Immature natural killer cell (primary cell): Measurements from ENCODE around the gene MMRN2. TPM values are rescaled to one million over a fixed set of nuclear protein-coding genes. Genes with fewer than 3 reads are reported as not detected.
"Not testable (repeated sequence)": the region's sequence is repeated elsewhere in the genome, so short reads cannot be mapped to it uniquely, and the experiment has no call there.

Source experiments
- DNase-seq, 3 donors: peaks; one replicate each; pipeline ENCODE4 v3.0.0; 2022; ENCODE audit warnings: mixed read lengths in 1 of 3
- H3K27ac Mint-ChIP-seq, 6 donors: one replicate each; pipeline ENCODE4 v1.8.0; 2020; ENCODE audit warnings: mixed read lengths in 6 of 6, mild to moderate bottlenecking in 5 of 6, inconsistent platforms in 4 of 6, moderate library complexity in 3 of 6
- H3K27me3 Mint-ChIP-seq, 3 donors: one replicate each; pipeline ENCODE4 v1.8.0; 2020 to 2021; ENCODE audit warnings: low read depth in 3 of 3, mild to moderate bottlenecking in 3 of 3, mixed read lengths in 3 of 3, moderate library complexity in 3 of 3, inconsistent platforms in 1 of 3
- H3K36me3 Mint-ChIP-seq, 3 donors: one replicate each; pipeline ENCODE4 v1.8.0; 2020; ENCODE audit warnings: mixed read lengths in 3 of 3, inconsistent platforms in 2 of 3, mild to moderate bottlenecking in 2 of 3
- H3K4me1 Mint-ChIP-seq, 2 donors: one replicate each; pipeline ENCODE4 v1.8.0; 2020; ENCODE audit warnings: inconsistent platforms in 2 of 2, mild to moderate bottlenecking in 2 of 2, mixed read lengths in 2 of 2, moderate library complexity in 1 of 2
- H3K4me3 Mint-ChIP-seq, 5 donors: one replicate each; pipeline ENCODE4 v1.8.0; 2020; ENCODE audit warnings: mild to moderate bottlenecking in 5 of 5, mixed read lengths in 5 of 5, inconsistent platforms in 3 of 5, moderate library complexity in 3 of 5
- H3K9me3 Mint-ChIP-seq, 6 donors: one replicate each; pipeline ENCODE4 v1.8.0; 2020; ENCODE audit warnings: mild to moderate bottlenecking in 6 of 6, mixed read lengths in 6 of 6, inconsistent platforms in 4 of 6, moderate library complexity in 3 of 6
- polyA plus RNA-seq, 3 donors: library from polyadenylated mRNA; unstranded; fragments of 300-500 nt; fragmentation: Illumina TruSeq; gene quantifications; one replicate each; pipeline ENCODE4 v1.2.3, GENCODE V29; 2021

MMRN2 gene
- polyA plus RNA-seq, 3 donors from 2014 or later = not detected

DNA sequence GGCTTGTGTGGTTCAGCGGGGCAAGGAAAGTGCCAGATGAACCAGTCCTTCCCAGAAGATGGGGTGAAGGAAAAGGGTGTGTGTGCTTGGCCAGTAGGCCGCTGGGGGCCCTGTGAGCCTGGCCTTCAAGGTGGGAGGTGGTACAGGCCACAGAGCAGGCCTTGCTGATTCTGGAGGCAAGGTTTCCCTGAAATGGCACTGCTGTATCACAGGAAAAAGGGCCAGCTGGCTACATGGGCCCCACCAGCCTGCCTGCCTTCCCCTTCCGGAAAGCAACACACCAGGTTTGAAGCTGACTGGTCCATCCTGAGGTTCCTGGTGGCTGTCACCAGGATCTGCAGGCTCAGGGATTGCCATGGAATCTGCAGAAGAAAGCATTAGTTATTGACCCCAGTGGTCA is 12.5 kb downstream of the MMRN2 start:
- H3K9me3 Mint-ChIP-seq = no peaks in the 10 kb centered on the region
- H3K36me3 Mint-ChIP-seq = no peaks in the 10 kb centered on the region
- H3K4me1 Mint-ChIP-seq = peaks cover 0 to 1% of the 10 kb centered on the region in 2 donors
- no peak overlapping the region for H3K4me3 Mint-ChIP-seq
- peaks cover 0 to 4% (median 2%) of the 10 kb centered on the region in 3 donors for H3K27me3 Mint-ChIP-seq
- no peak overlapping the region for H3K27ac Mint-ChIP-seq
- no peak for DNase-seq

DNA sequence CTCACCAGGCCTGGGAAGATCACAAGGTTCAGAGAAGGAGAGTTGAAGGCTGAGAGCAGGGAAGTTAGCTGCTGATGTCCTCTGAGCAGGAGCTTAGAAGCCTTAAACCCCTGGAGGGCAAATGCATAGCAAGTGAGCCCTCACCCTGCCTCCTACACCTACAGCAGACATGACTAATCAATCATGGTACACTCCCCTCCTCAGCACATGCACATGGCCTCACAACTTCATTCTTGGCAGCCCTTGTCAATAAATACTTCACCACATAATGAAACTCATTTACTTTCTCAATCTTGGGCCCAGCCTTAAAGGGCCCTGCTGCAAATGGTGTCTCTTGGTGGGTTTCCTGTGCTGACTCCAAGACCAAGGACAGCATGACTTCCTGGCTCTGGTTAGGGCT is 12.9 kb downstream of the MMRN2 start:
- Mint-ChIP-seq H3K4me1 (peaks cover 0 to 5% of the 10 kb centered on the region in 2 donors), H3K27ac (no peak overlapping the region), H3K36me3 (no peaks in the 10 kb centered on the region), H3K9me3 (no peaks in the 10 kb centered on the region), H3K4me3 (no peak overlapping the region), H3K27me3 (peaks cover 0 to 6% (median 3%) of the 10 kb centered on the region in 3 donors)
- DNase-seq = no peak

DNA sequence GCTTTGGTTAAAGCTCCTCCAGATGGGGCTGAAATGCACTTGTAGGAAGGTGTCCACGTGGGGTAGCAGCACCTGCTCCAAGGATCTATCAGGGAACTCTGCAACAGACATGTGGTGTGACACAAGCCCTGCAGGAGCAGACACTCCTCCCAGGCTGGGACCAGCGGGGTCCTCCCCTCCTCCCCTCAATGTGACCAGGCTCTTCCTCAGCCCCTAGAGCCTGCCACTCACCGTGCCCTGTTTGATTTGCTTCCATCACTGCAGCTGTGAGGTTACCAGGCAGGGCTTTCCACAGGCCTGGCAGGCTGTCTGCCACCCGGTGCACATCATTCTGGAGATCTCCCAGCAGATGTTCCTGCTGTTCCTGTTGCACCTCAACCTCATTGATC is 13.4 kb downstream of the MMRN2 start:
- Mint-ChIP-seq H3K4me1 (peaks cover 0 to 6% of the 10 kb centered on the region in 2 donors), H3K27ac (no peak overlapping the region), H3K4me3 (no peak overlapping the region), H3K36me3 (no peaks in the 10 kb centered on the region), H3K27me3 (peaks cover 0 to 9% (median 3%) of the 10 kb centered on the region in 3 donors), H3K9me3 (no peaks in the 10 kb centered on the region)
- DNase-seq = no peak

DNA sequence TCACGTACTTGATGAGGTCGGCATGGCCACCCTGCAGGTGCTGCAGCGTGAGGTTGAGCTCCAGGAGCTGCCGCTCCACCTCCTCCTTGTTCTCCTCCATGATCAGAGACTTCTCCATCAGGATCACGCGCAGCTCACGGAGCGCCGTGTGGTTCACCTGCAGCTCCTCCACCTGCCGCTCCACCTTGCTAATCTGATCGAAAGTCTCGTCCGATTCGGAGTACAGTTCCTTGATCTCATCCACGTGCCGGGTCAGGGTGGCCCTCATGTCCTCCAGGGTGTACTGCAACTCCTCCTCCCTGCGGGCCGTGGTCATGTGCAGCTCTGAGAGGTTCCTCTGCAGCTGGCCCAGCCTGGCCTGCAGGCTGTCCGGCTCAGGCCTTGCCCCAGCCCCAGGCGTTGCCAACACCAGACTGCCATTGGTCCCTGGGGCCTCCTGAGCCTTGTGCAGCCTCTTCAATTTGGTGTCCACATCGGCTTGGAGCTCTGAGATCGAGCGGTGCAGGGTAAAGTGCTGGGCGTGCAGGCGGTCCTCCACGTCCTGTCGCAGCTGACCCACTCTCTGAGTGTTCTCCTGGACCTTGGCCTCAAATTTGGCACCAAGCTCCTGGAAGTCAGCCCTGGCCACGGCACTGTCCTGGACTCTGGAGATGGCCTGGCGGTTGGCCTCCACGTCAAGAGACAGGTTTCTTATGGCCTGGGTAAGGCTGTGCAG is 13.9 kb downstream of the MMRN2 start:
- Mint-ChIP-seq H3K27me3 (peaks cover 3 to 9% (median 3%) of the 10 kb centered on the region in 3 donors), H3K9me3 (no peaks in the 10 kb centered on the region), H3K4me1 (peaks cover 0 to 6% of the 10 kb centered on the region in 2 donors), H3K36me3 (no peaks in the 10 kb centered on the region), H3K27ac (no peak overlapping the region), H3K4me3 (no peak overlapping the region)
- no peak for DNase-seq

DNA sequence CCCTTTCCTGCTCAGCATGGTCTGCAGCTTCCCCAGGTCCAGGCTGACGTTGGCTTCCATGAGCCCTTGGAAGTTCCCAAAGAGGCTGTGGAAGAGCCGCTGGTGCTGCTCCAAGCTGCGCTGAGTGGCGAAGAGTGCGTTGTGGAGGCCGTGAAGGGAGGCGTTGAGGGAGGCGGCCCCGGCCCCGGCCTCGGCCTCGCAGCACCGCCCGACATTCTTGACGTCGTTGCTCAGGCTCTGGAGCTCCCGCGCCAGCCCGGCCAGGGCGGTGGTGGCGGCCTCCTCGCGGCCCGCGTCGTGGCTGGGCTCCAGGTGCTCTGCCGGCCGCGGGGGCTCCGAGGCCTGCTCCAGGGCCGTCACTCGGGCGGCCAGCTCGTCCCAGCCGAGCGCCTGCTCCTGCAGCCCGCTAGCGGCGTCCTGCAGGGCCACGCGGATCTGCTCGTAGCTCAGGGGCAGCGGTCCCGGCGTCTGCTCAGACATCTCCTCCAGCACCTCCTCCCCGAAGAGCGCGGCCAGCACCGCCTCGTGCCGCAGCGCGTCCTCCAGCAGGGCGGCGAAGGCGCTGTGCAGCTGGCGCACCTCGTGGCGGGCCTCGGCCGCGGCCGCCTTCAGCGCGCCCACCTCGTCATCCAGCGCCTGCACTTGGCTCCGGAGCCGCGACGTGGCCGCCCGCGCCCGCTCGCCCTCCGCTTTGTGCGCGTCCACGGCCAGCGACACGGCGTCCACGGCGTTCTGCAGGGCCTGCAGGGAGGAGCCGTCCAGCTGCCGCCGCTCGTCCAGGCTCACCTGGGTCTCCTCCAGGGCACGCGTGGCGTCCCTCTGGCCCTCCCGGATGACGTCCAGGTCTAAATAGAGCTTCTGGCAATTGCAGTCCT is 14.7 kb downstream of the MMRN2 start:
- H3K4me3 Mint-ChIP-seq = no peak overlapping the region
- H3K36me3 Mint-ChIP-seq = no peaks in the 10 kb centered on the region
- peaks cover 0 to 6% of the 10 kb centered on the region in 2 donors for H3K4me1 Mint-ChIP-seq
- no peaks in the 10 kb centered on the region for H3K9me3 Mint-ChIP-seq
- H3K27ac Mint-ChIP-seq = no peak overlapping the region
- H3K27me3 Mint-ChIP-seq = peaks cover 0 to 9% (median 3%) of the 10 kb centered on the region in 3 donors
- DNase-seq = no peak

DNA sequence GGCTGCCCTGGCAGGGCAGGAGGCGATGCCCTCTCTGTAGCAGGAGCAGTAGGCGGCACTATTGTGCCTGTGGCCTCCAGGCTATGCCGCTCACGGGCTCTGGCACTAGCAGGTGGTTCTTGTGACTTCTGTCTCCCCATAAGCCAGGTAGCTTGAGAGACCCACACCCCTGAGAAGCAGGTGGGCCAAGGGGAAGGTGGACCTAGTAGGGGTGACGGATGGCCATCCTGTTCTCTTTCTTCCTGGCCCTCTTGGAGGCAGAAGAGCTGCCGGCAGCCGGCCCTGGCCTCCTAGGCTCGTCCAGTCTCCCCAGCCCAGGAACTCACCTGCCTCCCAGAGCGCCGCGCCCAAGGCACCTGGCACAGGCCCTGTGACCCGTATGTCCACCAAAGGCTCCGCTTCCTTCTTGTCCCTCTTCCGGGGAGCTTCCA is 15.4 kb downstream of the MMRN2 start:
- Mint-ChIP-seq H3K9me3 (no peaks in the 10 kb centered on the region), H3K27me3 (peaks cover 0 to 9% (median 5%) of the 10 kb centered on the region in 3 donors), H3K4me1 (peaks cover 0 to 6% of the 10 kb centered on the region in 2 donors), H3K36me3 (no peaks in the 10 kb centered on the region), H3K27ac (no peak overlapping the region), H3K4me3 (no peak overlapping the region)
- no peak for DNase-seq

DNA sequence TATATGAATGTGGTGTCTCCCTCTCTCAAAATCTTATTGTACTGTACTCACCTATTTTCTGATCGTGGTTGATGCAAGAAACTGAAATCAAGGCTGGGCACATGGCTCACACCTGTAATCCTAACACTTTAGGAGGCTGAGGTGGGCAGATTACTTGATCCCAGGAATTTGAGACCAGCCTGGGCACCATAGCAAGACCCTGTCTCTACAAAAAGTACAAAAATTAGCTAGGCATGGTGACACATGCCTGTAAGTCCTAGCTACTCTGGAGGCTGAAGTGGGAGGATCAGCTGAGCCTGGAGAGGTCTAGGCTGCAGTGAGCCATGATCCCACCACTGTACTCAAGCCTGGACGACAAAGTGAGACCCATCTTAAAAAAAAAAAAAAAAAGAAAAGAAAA is 16.0 kb downstream of the MMRN2 start:
- H3K4me1 Mint-ChIP-seq = peaks cover 0 to 6% of the 10 kb centered on the region in 2 donors
- no peak for DNase-seq
- no peak overlapping the region for H3K4me3 Mint-ChIP-seq
- peaks cover 0 to 9% (median 5%) of the 10 kb centered on the region in 3 donors for H3K27me3 Mint-ChIP-seq
- no peaks in the 10 kb centered on the region for H3K36me3 Mint-ChIP-seq
- no peak overlapping the region for H3K27ac Mint-ChIP-seq
- no peaks in the 10 kb centered on the region for H3K9me3 Mint-ChIP-seq

DNA sequence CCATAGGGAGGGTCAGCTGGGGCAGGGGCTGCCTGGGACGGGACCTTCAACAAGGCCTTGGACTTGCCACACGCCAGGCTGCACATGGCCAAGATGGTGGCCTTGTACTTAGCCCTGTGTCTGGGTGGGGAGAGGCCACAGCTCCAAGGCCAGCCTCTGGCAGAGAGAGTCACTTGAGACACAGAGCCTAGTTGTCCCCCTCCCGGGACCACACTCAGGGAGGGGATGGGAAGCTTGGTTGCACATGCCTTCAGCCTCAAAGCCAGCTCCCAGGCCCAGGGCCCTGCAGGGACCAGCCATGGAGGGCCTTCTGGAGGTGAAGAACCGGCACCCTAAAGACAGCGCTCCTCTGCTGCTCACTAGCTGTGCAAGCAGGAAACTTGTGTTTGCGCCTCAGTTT is 16.7 kb downstream of the MMRN2 start:
- H3K9me3 Mint-ChIP-seq = no peaks in the 10 kb centered on the region
- H3K4me3 Mint-ChIP-seq = no peak overlapping the region
- H3K27ac Mint-ChIP-seq = no peak overlapping the region
- peaks cover 0 to 9% (median 5%) of the 10 kb centered on the region in 3 donors for H3K27me3 Mint-ChIP-seq
- H3K4me1 Mint-ChIP-seq = peaks cover 0 to 6% of the 10 kb centered on the region in 2 donors
- no peaks in the 10 kb centered on the region for H3K36me3 Mint-ChIP-seq
- DNase-seq = no peak

DNA sequence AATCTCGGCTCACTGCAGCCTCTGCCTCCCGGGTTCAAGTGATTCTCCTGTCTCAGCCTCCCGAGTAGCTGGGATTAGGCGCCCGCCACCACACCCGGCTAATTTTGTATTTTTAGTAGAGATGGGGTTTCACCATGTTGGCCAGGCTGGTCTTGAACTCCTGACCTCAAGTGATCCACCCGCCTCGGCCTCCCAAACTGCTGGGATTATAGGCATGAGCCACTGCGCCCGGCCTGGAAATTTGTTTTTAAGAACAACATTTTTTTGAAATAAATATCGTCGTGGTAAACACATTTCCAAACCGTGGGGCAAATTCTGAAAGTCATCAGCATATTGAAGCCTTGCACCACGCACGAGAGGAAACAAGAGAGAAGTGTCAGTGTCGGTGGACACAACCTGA is 17.3 kb downstream of the MMRN2 start:
- H3K36me3 Mint-ChIP-seq, H3K27ac Mint-ChIP-seq, H3K4me1 Mint-ChIP-seq, H3K4me3 Mint-ChIP-seq, H3K27me3 Mint-ChIP-seq, H3K9me3 Mint-ChIP-seq, DNase-seq: not testable (repeated sequence)

DNA sequence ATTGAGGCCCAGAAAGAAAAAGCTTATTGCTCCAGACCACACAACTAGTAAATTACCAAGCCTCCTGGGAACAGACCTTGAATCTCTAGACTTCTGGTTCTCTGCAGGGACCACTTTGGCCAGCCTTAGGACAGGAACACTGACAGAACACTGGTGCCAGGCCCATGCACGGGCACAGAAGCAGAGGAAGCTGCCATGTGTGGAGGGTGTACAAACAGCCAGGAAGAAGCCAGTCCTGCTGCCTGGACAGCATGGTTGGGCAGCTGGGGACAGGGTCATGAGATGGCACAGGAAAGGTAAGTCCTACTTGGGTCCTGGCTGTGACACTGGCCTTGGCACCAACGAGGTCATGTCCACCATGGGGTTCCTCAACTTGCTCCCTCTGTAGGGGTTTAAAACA is 19.2 kb downstream of the MMRN2 start:
- no peak overlapping the region for H3K27ac Mint-ChIP-seq
- no peaks in the 10 kb centered on the region for H3K36me3 Mint-ChIP-seq
- no peak overlapping the region for H3K4me3 Mint-ChIP-seq
- no peak for DNase-seq
- H3K27me3 Mint-ChIP-seq = peaks cover 0 to 9% (median 5%) of the 10 kb centered on the region in 3 donors
- peaks cover 0 to 4% of the 10 kb centered on the region in 2 donors for H3K4me1 Mint-ChIP-seq
- H3K9me3 Mint-ChIP-seq = no peaks in the 10 kb centered on the region

DNA sequence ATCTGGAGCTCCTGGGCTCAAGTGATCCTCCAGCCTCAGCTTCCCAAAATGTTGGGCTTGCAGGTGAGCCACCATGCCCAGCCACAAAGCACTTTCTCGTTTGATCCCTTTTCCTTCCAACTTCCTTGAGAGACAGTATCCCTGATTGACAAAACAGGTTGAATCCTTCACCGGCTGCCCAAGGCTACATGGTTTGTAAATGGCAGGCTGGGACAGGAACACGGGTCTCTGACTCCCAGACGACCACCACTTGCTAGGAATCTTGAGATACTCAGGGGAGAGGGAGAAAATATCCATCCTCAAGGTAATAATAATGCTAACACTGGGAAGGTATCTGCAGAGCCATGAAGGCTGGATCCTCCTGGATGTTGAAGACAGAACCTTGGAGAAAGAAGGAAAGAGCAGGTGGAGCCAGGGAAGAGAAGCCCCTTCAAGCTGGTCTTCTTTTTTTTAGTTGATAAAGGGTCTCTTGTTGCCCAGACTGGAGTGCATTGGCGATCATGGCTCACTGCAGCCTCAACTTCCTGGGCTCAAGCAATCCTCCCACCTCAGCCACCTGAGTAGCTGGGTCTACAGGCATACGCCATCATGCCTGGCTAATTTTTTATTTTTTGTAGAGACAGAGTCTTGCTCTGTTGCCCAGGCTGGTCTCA is 19.8 kb downstream of the MMRN2 start:
- no peaks in the 10 kb centered on the region for H3K9me3 Mint-ChIP-seq
- no peaks in the 10 kb centered on the region for H3K36me3 Mint-ChIP-seq
- no peak overlapping the region for H3K27ac Mint-ChIP-seq
- peaks cover 0 to 4% of the 10 kb centered on the region in 2 donors for H3K4me1 Mint-ChIP-seq
- H3K4me3 Mint-ChIP-seq = peak overlapping the region in 1 of 5 donors; percentile 34
- H3K27me3 Mint-ChIP-seq = peaks cover 0 to 9% (median 5%) of the 10 kb centered on the region in 3 donors
- DNase-seq = no peak

DNA sequence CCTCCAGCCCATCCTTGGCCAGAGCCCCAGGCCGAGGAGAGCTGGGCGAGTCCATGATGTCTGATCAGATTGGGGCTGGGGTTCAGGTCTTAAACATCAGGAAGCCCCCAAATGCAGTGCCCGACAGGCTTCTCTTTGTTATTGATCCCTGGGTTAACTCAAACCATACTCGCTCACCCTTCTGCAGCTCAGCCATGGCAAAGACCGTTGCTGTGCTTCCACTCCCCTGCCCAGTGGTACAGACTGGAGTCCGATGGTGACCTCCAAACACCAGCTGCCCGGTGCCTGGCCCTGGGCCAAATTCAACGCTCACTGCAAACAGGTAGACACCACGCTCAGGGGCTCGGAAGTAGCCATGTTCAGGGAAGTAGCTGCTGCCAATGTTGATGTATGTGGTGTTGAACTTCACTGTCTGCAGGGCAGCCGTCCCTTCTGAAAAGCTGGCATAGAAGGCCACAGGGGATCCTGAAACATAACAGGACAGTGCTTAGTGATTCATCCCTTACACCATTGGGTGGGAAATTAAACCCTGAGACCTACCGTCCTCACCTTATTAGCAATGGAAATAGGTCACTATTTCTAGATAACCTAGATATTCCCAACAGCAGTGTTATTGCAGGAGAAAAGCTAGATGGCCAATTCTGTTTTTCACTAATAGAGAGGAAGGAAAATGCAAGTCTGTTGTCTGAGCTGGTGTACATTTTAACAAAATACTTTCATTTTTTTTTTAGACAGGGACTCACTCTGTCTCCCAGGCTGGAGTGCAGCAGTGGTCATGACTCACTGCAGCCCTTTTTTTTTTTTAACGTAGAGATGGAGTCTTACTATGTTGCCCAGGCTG is 20.5 kb downstream of the MMRN2 start:
- Mint-ChIP-seq H3K4me3 (no peak overlapping the region), H3K4me1 (peaks cover 0 to 4% of the 10 kb centered on the region in 2 donors), H3K36me3 (no peaks in the 10 kb centered on the region), H3K9me3 (no peaks in the 10 kb centered on the region), H3K27me3 (peaks cover 0 to 9% (median 5%) of the 10 kb centered on the region in 3 donors), H3K27ac (no peak overlapping the region)
- DNase-seq = no peak

DNA sequence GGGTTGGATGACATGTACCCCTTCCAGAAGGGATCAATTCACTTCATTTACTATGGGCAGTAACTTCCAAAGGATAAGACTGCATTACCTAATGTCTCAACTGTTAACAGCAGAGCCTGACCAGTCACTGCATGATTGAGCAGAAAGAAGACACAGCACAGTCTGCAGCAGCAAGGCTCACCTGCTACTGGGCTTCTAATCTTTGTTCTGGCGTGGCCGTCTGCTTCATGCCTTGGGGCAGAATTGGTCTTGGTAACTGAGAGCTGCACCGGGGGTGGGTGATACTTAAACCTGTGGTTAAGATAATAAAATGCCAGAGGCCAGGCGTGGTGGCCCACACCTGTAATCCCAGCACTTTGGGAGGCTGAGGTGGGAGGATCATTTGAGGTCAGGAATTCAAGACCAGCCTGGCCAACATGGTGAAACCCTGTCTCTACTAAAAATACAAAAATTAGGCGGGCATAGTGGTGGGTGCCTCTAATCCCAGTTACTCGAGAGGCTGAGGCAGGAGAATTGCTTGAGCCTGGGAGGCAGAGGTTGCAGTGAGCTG is 23.2 kb downstream of the MMRN2 start:
- H3K9me3 Mint-ChIP-seq, H3K27ac Mint-ChIP-seq, H3K4me1 Mint-ChIP-seq, H3K36me3 Mint-ChIP-seq, H3K27me3 Mint-ChIP-seq, H3K4me3 Mint-ChIP-seq, DNase-seq: not testable (repeated sequence)
